Mesendoderm (in vitro differentiated cells): ENCODE results near the gene PKP4.

ENCODE experiments used
- DNase-seq: peaks from one replicate; pipeline ENCODE4 v3.0.0; 2013
- H2AK5ac ChIP-seq: 2 replicates; pipeline ENCODE4 v1.6.1; 2013; ENCODE audit warnings: low read length, inconsistent platforms
- H2BK120ac ChIP-seq: 2 replicates; pipeline ENCODE4 v1.6.1; 2013; ENCODE audit warnings: low read depth, mild to moderate bottlenecking, low read length, moderate library complexity, mixed read lengths
- H2BK15ac ChIP-seq: replicated peaks from 2 replicates; pipeline ENCODE4 v1.6.1; 2013; ENCODE audit warnings: low read depth, mild to moderate bottlenecking, moderate library complexity
- H2BK5ac ChIP-seq: 2 replicates; pipeline ENCODE4 v1.6.1; 2013; ENCODE audit warnings: low read length, inconsistent platforms
- H3K18ac ChIP-seq: 2 replicates; pipeline ENCODE4 v1.6.1; 2013; ENCODE audit warnings: mild to moderate bottlenecking, low read length, mixed read lengths
- H3K23ac ChIP-seq: one replicate; pipeline ENCODE4 v1.6.1; 2013; ENCODE audit warnings: low read length
- H3K27ac ChIP-seq: 2 replicates; pipeline ENCODE4 v1.5.1; 2013; ENCODE audit warnings: low read depth, mild to moderate bottlenecking, inconsistent platforms, low read length, moderate library complexity
- H3K27me3 ChIP-seq: 2 replicates; pipeline ENCODE4 v1.6.1; 2013; ENCODE audit warnings: low read length, control low read depth, mild to moderate bottlenecking, inconsistent platforms; ENCODE audit not compliant: insufficient read depth, poor library complexity
- H3K36me3 ChIP-seq: 2 replicates; pipeline ENCODE4 v1.6.1; 2013; ENCODE audit warnings: low read length, inconsistent platforms; ENCODE audit not compliant: control insufficient read depth, insufficient read depth
- H3K4ac ChIP-seq: one replicate; pipeline ENCODE4 v1.6.1; 2013; ENCODE audit warnings: low read depth, mild to moderate bottlenecking, low read length, moderate library complexity
- H3K4me1 ChIP-seq: 2 replicates; pipeline ENCODE4 v1.6.1; 2013; ENCODE audit warnings: low read depth, low read length, inconsistent platforms; ENCODE audit not compliant: control insufficient read depth
- H3K4me2 ChIP-seq: 2 replicates; pipeline ENCODE4 v1.6.1; 2013; ENCODE audit warnings: low read length
- H3K4me3 ChIP-seq: 2 replicates; pipeline ENCODE4 v1.5.1; 2013; ENCODE audit warnings: mild to moderate bottlenecking, low read length
- H3K56ac ChIP-seq: one replicate; pipeline ENCODE4 v1.6.1; 2013; ENCODE audit warnings: low read length
- H3K79me1 ChIP-seq: 2 replicates; pipeline ENCODE4 v1.6.1; 2013; ENCODE audit warnings: low read length, inconsistent platforms
- H3K79me2 ChIP-seq: 2 replicates; pipeline ENCODE4 v1.6.1; 2013; ENCODE audit warnings: mild to moderate bottlenecking, low read length; ENCODE audit not compliant: control insufficient read depth, insufficient read depth
- H3K9ac ChIP-seq: 2 replicates; pipeline ENCODE4 v1.6.1; 2013; ENCODE audit warnings: low read length, inconsistent platforms
- H4K5ac ChIP-seq: one replicate; pipeline ENCODE4 v1.6.1; 2013; ENCODE audit warnings: low read length
- H4K8ac ChIP-seq: one replicate; pipeline ENCODE4 v1.6.1; 2013; ENCODE audit warnings: low read depth, mild to moderate bottlenecking, control low read depth, low read length, moderate library complexity
- WGBS: extraction: QIAGEN DNeasy Blood & Tissue Kit; methylation state at CpG from one replicate; pipeline ENCODE4 v1.1.7; 2013; ENCODE audit warnings: low lambda C conversion rate, missing lambda C conversion rate; ENCODE audit not compliant: insufficient coverage; ENCODE audit errors: extremely low coverage; 5-methylcytosine and 5-hydroxymethylcytosine counted together

Gene PKP4

DNA sequence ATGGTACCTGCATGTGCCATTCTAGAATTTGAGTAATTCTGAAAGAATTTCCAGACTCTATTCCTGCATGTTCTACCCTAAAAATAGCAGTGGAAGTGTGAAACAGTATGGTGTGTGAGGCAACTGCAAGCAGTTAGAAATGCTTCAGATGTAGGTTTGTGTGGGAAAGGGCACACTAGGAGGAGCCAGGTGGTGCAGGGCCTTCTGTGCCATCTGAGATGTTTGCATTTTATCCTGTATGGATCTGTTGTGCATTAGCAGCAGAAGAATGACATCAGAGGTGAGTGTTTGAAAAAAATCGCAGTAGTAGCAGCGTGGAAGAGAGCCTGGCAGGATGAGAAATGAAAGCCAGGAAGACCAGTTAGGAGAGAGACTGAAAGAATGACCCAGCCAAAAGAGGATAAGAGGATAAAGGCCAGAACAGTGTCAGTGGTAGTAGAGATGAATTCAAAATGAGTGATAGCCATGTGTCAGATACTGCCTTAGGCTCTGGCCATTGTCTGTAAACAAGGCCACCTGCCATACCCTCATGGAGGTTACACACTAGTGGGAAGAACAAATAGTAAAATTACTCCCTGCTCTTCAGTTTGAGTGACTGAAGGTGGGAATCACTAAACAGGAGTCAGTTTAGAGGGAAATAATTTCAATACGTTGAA, 142.2 kb downstream of the PKP4 start:
- Histone ChIP-seq H3K4me3 (no peak overlapping the region), H4K8ac (no peak overlapping the region), H3K9ac (no peak overlapping the region), H2BK15ac (no peak overlapping the region), H3K23ac (no peak overlapping the region), H3K4ac (no peak overlapping the region), H3K79me1 (peaks cover 2% of the 10 kb centered on the region), H4K5ac (no peak overlapping the region), H3K36me3 (no peaks in the 10 kb centered on the region), H3K4me1 (no peaks in the 10 kb centered on the region), H2BK5ac (no peak overlapping the region), H2BK120ac (no peak overlapping the region), H2AK5ac (no peak overlapping the region), H3K79me2 (no peaks in the 10 kb centered on the region), H3K27me3 (no peaks in the 10 kb centered on the region), H3K56ac (no peak overlapping the region), H3K27ac (no peak overlapping the region), H3K18ac (no peak overlapping the region), H3K4me2 (no peak overlapping the region)
- no CpG with 5 or more reads among the region's 3 CpGs for WGBS
- DNase-seq, result no peak

DNA sequence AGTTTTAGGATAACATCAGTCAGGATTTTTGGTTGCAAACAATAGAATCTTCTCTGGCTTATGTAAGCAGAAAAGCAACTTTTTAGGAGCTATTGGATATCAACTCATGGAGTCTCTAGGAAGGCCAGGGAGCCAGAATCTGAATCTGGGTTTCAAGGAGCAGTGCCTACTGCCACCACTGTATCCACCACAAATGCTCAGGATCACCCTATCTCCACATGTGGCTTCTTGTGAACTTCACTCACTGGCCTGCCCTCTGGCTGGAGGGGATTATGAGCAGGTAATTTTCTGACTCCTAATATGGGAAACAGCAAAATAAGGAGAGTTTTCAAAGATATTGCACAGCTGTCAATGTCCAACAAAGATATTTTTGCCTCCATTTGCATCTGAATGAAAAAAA, 142.9 kb downstream of the PKP4 start:
- no peak overlapping the region for H3K9ac ChIP-seq
- no peak overlapping the region for H3K23ac ChIP-seq
- no peak overlapping the region for H2BK5ac ChIP-seq
- no peak overlapping the region for H3K4ac ChIP-seq
- no peaks in the 10 kb centered on the region for H3K79me2 ChIP-seq
- no peak overlapping the region for H3K27ac ChIP-seq
- H3K4me1 ChIP-seq, result no peaks in the 10 kb centered on the region
- H4K5ac ChIP-seq, result no peak overlapping the region
- DNase-seq, result peak; percentile 4
- H3K4me3 ChIP-seq, result no peak overlapping the region
- H3K18ac ChIP-seq, result no peak overlapping the region
- H3K4me2 ChIP-seq, result no peak overlapping the region
- H3K27me3 ChIP-seq, result no peaks in the 10 kb centered on the region
- H3K36me3 ChIP-seq, result no peaks in the 10 kb centered on the region
- H2BK15ac ChIP-seq, result no peak overlapping the region
- peaks cover 2% of the 10 kb centered on the region for H3K79me1 ChIP-seq
- no peak overlapping the region for H4K8ac ChIP-seq
- H2BK120ac ChIP-seq, result no peak overlapping the region
- no peak overlapping the region for H2AK5ac ChIP-seq
- H3K56ac ChIP-seq, result no peak overlapping the region

DNA sequence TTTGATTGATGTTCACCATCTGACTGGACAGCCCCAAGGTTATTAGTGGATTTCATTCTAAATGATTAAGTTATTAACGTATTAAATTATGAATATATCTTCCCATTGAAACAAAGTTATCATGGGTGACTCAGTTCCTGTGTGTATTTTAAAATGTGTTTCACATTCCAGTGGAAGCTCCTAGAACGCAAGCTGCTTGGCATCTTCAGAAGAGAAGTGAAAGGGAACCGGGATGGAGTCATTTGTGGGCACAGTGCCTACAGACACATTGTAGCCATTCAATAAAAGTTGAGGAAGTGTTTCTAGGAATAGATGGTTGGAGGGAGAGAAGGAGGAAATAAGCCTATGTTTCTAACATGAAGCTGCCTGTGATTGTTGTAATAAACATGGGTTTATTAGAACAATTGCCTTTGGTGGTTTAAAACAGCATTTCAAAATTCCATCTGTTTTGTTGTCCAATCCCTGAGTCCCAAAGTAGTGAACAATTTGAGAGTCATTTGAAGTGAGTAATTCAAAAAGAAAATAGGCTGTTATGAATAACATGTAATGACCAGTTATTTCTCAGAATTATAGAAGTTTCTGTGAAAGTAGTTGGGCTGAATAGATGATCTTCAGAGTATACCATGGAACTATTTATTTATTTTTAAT, 143.5 kb downstream of the PKP4 start:
- H3K18ac ChIP-seq, result no peak overlapping the region
- H3K4me1 ChIP-seq, result no peaks in the 10 kb centered on the region
- H2BK5ac ChIP-seq, result no peak overlapping the region
- no peak for DNase-seq
- no peaks in the 10 kb centered on the region for H3K36me3 ChIP-seq
- H3K4ac ChIP-seq, result no peak overlapping the region
- H3K79me1 ChIP-seq, result peaks cover 2% of the 10 kb centered on the region
- no peak overlapping the region for H2AK5ac ChIP-seq
- H4K8ac ChIP-seq, result no peak overlapping the region
- H3K4me2 ChIP-seq, result no peak overlapping the region
- no peak overlapping the region for H3K56ac ChIP-seq
- no peak overlapping the region for H2BK15ac ChIP-seq
- H3K4me3 ChIP-seq, result no peak overlapping the region
- no peaks in the 10 kb centered on the region for H3K79me2 ChIP-seq
- no peak overlapping the region for H3K9ac ChIP-seq
- H4K5ac ChIP-seq, result no peak overlapping the region
- no peak overlapping the region for H2BK120ac ChIP-seq
- H3K27ac ChIP-seq, result no peak overlapping the region
- H3K23ac ChIP-seq, result no peak overlapping the region
- no peaks in the 10 kb centered on the region for H3K27me3 ChIP-seq
- WGBS, result no CpG with 5 or more reads among the region's 3 CpGs

DNA sequence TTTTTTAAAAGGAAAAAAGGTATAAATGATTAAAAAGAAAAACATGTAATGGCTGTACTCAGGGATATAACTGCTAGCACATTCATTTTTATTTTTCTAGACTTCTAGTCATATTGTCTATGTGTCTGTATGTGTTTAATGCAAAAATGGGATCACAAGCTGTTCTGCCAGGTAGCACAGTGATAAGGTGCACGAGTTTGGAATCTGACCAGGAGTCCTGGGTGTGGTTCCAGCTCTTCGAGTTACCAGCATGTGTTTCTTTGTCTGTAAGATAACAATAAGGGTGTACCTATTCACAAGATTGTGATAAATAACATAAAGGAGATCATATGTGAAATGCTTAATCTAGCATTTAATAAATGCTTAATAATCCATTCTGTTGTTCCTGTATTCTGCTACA, 145.3 kb downstream of the PKP4 start:
- Histone ChIP-seq H3K23ac (no peak overlapping the region), H3K18ac (no peak overlapping the region), H3K27ac (no peak overlapping the region), H3K4me3 (no peak overlapping the region), H4K8ac (no peak overlapping the region), H4K5ac (no peak overlapping the region), H3K4me1 (no peaks in the 10 kb centered on the region), H3K4ac (no peak overlapping the region), H3K27me3 (no peaks in the 10 kb centered on the region), H2BK120ac (no peak overlapping the region), H3K9ac (no peak overlapping the region), H3K79me1 (no peaks in the 10 kb centered on the region), H2BK5ac (no peak overlapping the region), H3K36me3 (no peaks in the 10 kb centered on the region), H3K79me2 (no peaks in the 10 kb centered on the region), H3K56ac (no peak overlapping the region), H3K4me2 (no peak overlapping the region), H2AK5ac (no peak overlapping the region), H2BK15ac (no peak overlapping the region)
- WGBS, result no CpG with 5 or more reads among the region's 2 CpGs
- DNase-seq, result no peak

DNA sequence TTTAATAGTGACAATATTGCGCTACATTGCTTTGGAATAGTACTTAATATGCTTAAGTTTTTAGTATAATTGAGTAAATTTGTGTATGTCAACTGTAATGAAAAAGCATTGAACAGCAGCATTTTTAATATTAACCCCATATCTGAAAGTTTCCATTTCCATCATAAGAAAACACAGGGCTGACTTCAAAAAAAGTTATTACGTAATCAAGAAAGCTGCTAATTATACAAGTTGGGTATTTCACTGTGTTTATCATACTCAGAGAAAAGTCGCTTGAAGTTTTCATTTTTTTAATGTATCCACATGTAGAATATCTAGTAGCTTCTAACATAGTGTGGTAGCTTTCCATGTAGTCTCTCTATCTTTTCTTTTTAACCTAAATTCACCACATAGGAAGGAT, 146.5 kb downstream of the PKP4 start:
- H3K79me2 ChIP-seq, result no peaks in the 10 kb centered on the region
- DNase-seq, result no peak
- no peak overlapping the region for H3K27ac ChIP-seq
- no peaks in the 10 kb centered on the region for H3K36me3 ChIP-seq
- H2BK120ac ChIP-seq, result no peak overlapping the region
- H3K18ac ChIP-seq, result no peak overlapping the region
- no peak overlapping the region for H3K4me3 ChIP-seq
- no peak overlapping the region for H2BK5ac ChIP-seq
- H3K9ac ChIP-seq, result no peak overlapping the region
- no CpG with 5 or more reads among the region's 3 CpGs for WGBS
- H2BK15ac ChIP-seq, result no peak overlapping the region
- H3K4me2 ChIP-seq, result no peak overlapping the region
- H2AK5ac ChIP-seq, result no peak overlapping the region
- H4K8ac ChIP-seq, result no peak overlapping the region
- no peak overlapping the region for H3K56ac ChIP-seq
- no peak overlapping the region for H4K5ac ChIP-seq
- no peak overlapping the region for H3K23ac ChIP-seq
- no peaks in the 10 kb centered on the region for H3K79me1 ChIP-seq
- H3K4ac ChIP-seq, result no peak overlapping the region
- no peaks in the 10 kb centered on the region for H3K27me3 ChIP-seq
- no peaks in the 10 kb centered on the region for H3K4me1 ChIP-seq

DNA sequence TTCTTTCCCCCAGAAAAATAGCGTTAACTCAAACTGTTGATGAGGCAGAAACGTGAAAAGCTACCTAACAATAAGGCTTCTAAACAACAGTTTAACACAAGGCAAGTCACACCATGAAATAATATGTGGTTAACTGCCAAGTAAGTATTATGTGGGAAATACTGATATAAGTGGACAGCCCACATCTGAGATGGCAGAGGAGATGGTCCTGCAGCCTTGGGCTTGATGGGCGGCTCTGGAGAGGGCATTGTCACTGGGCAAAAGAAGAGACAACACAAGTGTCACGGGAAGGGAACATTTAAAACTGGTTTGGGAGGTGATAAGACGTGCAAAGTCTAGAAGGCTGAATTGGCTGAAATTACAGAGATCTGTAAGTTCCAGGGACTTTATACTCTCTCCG, 147.2 kb downstream of the PKP4 start:
- DNase-seq, result no peak
- no peak overlapping the region for H3K4me3 ChIP-seq
- no peak overlapping the region for H3K9ac ChIP-seq

More for the DNA sequence above, 147.2 kb downstream of the PKP4 start:
- Histone ChIP-seq H3K56ac (no peak overlapping the region), H3K4me2 (no peak overlapping the region), H2AK5ac (no peak overlapping the region), H3K18ac (no peak overlapping the region), H3K27me3 (no peaks in the 10 kb centered on the region), H2BK120ac (no peak overlapping the region), H2BK5ac (no peak overlapping the region), H3K27ac (no peak overlapping the region), H2BK15ac (no peak overlapping the region), H3K23ac (no peak overlapping the region), H3K79me1 (no peaks in the 10 kb centered on the region), H4K8ac (no peak overlapping the region), H3K4ac (no peak overlapping the region), H3K36me3 (no peaks in the 10 kb centered on the region), H3K4me1 (no peaks in the 10 kb centered on the region), H3K79me2 (no peaks in the 10 kb centered on the region), H4K5ac (no peak overlapping the region)
- no CpG with 5 or more reads among the region's 6 CpGs for WGBS
